AG10803 (cell line): ENCODE measurements around the gene GOSR2.

Source experiments
- DNase-seq: peaks from one replicate; pipeline ENCODE4 v3.0.0; 2010; ENCODE audit warnings: low read depth
- H3K4me3 ChIP-seq: 2 replicates; pipeline ENCODE4 v1.5.1; 2011; ENCODE audit warnings: mild to moderate bottlenecking, low read length, control low read depth
- TF ChIP-seq, protein P1 (sequence below): conservative IDR thresholded peaks from 2 replicates; pipeline ENCODE4 v1.5.1; 2011; ENCODE audit warnings: mild to moderate bottlenecking, low read length, control low read depth, inconsistent platforms

The GOSR2 gene

DNA sequence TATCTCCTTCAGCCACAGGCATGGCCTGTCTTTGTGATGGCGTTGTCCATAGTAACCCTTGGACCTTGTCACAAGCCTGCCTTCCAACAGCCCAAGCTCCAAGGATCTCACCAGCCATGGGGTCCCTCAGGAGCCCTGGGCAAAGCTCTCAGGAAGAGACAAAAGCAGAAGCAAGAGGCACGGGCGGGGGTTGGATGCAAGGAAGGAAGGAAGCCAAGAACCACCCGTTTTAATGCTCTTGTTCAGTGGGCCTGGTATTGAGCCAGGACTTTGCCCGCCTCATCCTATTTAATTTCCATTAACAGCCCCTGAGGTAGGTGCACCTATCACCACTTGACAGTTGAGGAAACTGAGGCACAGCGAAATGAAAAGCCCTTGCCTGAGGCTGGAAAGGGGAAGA lies 32.3 kb upstream of the GOSR2 start:
- no peak for DNase-seq
- H3K4me3 ChIP-seq: no peak overlapping the region
- TF ChIP-seq, protein P1, sequence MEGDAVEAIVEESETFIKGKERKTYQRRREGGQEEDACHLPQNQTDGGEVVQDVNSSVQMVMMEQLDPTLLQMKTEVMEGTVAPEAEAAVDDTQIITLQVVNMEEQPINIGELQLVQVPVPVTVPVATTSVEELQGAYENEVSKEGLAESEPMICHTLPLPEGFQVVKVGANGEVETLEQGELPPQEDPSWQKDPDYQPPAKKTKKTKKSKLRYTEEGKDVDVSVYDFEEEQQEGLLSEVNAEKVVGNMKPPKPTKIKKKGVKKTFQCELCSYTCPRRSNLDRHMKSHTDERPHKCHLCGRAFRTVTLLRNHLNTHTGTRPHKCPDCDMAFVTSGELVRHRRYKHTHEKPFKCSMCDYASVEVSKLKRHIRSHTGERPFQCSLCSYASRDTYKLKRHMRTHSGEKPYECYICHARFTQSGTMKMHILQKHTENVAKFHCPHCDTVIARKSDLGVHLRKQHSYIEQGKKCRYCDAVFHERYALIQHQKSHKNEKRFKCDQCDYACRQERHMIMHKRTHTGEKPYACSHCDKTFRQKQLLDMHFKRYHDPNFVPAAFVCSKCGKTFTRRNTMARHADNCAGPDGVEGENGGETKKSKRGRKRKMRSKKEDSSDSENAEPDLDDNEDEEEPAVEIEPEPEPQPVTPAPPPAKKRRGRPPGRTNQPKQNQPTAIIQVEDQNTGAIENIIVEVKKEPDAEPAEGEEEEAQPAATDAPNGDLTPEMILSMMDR: no peak

DNA sequence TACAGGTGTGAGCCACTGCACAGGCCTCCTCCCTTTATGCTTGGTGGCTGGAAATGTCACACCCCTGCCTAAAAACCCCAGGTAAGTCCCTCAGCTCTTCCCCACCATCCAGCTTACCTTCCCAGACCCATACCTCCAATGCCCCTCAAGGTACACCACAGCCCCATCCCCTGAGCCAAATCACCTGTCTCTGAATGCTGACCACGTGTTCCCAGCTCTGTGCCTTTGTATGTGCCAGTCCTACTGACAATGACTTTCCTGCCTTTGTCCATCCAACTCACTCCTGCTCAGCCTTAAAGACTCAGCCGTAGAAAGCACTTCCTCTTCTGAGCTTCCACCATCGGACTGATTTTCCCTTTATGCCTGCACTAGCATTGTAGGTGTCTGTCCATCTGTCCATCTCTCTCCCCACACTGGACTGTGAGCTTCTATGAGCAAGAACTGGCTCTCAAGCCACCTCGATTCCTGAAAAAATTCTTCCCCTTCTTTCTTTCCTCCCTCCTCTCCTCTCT lies 30.7 kb upstream of the GOSR2 start:
- DNase-seq: no peak
- TF ChIP-seq, protein P1: no peak
- H3K4me3 ChIP-seq: no peak overlapping the region

DNA sequence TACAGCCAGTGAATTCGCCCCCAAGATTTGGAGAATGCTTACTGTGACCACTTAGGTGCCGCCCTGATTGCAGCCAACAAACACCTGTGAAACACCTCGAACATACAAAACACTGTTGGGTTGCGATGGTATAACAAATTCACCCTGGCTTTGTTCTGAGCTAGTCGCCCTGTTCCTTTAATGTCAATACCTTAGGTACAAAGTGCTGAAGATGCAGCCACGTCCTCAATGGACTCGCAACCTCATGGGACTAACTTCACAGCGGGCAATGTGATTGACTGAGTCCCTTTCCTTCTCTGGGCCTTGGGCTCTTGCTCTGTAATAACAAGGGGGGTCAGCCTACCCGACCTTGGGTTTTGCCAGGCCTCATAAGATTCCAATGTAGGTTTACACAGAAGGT lies 28.9 kb upstream of the GOSR2 start:
- TF ChIP-seq, protein P1: no peak
- DNase-seq: no peak
- no peak overlapping the region for H3K4me3 ChIP-seq

DNA sequence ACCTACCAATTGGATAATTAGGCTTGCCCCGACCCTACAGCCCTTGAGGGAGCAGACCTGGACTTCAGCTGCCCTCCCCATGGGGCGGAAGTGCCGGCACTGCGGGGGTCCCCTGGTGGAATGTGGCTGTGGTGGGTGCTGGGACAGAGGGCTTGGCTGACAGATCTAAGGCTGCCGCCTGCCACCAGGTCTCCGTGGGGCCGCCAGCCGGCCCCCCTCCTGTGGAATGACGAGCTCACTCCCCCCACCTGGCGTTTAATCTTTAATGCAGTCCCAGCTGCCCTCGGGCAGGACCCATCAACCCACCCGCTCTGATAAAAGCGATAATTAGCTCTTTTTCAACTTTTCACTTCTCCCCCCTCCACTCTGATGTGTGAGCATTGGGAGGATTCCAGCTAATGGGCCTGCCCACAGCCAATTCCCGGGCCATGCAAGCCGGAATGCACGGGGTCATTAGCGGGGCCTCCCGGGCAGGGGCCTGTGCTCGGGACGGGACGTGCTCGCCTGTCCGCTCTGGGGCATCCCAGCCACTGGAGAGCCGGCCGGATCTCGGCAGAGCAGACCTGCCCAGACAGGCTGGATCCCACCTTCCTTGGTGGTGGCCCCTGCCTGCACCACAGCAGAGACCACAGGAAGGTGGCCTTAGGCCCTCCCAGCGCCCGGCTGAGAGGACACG lies 28.3 kb upstream of the GOSR2 start:
- no peak for DNase-seq
- TF ChIP-seq, protein P1: no peak
- no peak overlapping the region for H3K4me3 ChIP-seq

DNA sequence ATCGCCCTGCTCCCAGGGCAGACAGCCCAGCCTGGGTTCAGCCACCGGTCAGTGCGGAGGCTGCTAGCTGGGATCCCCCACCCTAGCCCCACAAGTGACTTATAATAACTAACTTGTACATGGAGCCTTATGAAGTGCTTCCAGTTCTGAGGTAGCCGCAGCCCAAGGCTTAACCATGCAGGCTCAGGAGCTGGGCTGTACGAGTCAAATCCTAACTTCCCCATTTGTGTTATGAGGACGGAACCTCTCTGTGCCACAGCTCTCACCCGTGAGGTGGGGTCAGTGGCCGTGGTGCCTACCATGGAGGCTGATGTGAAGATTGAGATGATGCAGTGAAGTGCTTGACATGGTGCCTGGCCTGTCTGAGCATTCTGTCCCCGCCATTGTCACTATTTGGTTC lies 27.8 kb upstream of the GOSR2 start:
- TF ChIP-seq, protein P1: no peak
- DNase-seq: no peak
- H3K4me3 ChIP-seq: no peak overlapping the region

DNA sequence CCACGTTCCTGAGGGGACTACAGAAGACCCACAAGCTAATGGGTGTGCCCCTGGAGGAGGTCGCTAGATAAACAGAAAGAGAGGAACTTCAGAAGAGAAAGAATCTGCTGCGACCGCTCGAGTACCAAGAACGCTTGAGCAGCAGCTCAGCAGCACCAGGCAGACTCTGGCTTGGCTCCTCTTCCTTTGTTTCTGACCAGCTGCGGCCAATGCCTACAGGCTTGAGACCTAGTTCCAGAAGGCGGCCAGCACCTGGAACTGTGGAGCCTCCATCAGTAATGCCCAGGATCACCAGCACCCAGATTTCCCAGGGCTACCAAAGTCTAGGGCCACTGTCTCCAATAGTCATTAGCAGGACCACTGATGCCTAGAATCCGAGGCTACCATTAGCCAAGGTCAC lies 26.0 kb upstream of the GOSR2 start:
- no peak overlapping the region for H3K4me3 ChIP-seq
- TF ChIP-seq, protein P1: no peak
- DNase-seq: no peak

DNA sequence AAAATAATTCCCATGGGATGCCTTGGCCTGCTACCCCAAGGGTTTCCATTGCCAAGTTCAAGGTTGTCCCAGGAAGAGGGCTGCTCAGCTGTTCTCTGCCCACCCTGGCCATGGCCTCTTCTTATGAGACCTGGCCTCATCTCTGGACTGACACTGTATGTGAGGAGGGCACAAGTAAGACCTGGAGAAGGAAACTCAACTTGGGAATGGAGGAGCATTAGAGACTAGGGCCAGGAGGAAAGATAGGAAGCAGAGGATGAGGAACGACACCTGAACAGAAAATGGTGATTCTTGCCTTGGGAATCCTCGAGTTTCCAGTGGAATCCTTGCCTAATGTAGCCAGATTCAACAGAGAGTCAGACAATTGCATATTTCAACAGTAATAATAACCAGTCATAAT lies 24.6 kb upstream of the GOSR2 start:
- no peak for DNase-seq
- H3K4me3 ChIP-seq: no peak overlapping the region
- TF ChIP-seq, protein P1: no peak
